Mesothelial cell of epicardium (in vitro differentiated cells): Measurements from ENCODE around the gene MIS18BP1. TPM values are rescaled to one million over a fixed set of nuclear protein-coding genes. Genes with fewer than 3 reads are reported as not detected.
A peak's percentile ranks its signal among the peaks of the same experiment; 100 is the strongest.

Experiments used
- DNase-seq, 2 experiments: peaks; one replicate each; pipeline ENCODE4 v3.0.0; 2021; ENCODE audit warnings: low spot score in 2 of 2; ENCODE audit not compliant: unreplicated experiment in 2 of 2
- H3K27ac Mint-ChIP-seq: 2 replicates; pipeline ENCODE4 v1.8.0; 2021; ENCODE audit warnings: mixed read lengths
- H3K27me3 Mint-ChIP-seq: 2 replicates; pipeline ENCODE4 v1.8.0; 2021; ENCODE audit warnings: low read depth, mixed read lengths
- H3K36me3 Mint-ChIP-seq: 2 replicates; pipeline ENCODE4 v1.8.0; 2021; ENCODE audit warnings: mixed read lengths
- H3K4me1 Mint-ChIP-seq: 2 replicates; pipeline ENCODE4 v1.8.0; 2021; ENCODE audit warnings: mixed read lengths
- H3K4me3 Mint-ChIP-seq: 2 replicates; pipeline ENCODE4 v1.8.0; 2021; ENCODE audit warnings: mild to moderate bottlenecking, moderate library complexity, mixed read lengths
- H3K9me3 Mint-ChIP-seq: 2 replicates; pipeline ENCODE4 v1.8.0; 2021; ENCODE audit warnings: mixed read lengths
- total RNA-seq: library from RNA; stranded (reverse); gene quantifications from 3 replicates; pipeline ENCODE4 v1.2.1, GENCODE V29; 2021
- TF ChIP-seq, protein P1 (sequence below): fragments of 200-600 bp; sonication (generic); IDR thresholded peaks from one replicate; pipeline ENCODE4 v1.5.0; 2021; ENCODE audit warnings: antibody characterized with exemption; ENCODE audit not compliant: unreplicated experiment

Gene MIS18BP1
- total RNA-seq, 1 donor from 2014 or later, result 42.0 TPM

DNA sequence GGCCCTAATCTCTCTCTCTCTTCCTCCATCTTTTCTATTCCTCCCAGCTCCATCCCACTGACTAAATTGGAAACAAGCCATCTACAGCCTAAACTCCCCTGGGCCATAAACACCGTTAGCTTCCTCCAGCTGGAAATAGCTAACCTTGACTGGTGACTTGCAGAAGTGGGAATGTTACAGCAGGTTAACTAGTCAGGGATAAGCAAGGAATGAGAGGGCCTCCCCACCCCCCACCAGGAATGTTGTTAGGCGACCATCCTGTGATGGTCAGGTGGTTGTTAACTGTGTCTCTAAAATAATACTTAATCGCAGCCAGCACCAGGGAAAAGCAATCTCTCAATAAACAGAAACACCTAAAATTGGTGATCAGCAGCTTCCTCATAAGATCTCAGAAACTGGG, 40.8 kb downstream of the MIS18BP1 start:
- Mint-ChIP-seq H3K36me3 (peaks cover 34% of the 10 kb centered on the region), H3K4me3 (no peak overlapping the region), H3K27me3 (no peaks in the 10 kb centered on the region), H3K4me1 (peaks cover 13% of the 10 kb centered on the region), H3K9me3 (no peaks in the 10 kb centered on the region), H3K27ac (peak overlapping the region; percentile 23)
- TF ChIP-seq, protein P1, sequence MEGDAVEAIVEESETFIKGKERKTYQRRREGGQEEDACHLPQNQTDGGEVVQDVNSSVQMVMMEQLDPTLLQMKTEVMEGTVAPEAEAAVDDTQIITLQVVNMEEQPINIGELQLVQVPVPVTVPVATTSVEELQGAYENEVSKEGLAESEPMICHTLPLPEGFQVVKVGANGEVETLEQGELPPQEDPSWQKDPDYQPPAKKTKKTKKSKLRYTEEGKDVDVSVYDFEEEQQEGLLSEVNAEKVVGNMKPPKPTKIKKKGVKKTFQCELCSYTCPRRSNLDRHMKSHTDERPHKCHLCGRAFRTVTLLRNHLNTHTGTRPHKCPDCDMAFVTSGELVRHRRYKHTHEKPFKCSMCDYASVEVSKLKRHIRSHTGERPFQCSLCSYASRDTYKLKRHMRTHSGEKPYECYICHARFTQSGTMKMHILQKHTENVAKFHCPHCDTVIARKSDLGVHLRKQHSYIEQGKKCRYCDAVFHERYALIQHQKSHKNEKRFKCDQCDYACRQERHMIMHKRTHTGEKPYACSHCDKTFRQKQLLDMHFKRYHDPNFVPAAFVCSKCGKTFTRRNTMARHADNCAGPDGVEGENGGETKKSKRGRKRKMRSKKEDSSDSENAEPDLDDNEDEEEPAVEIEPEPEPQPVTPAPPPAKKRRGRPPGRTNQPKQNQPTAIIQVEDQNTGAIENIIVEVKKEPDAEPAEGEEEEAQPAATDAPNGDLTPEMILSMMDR, result no peak
- DNase-seq, result no peak

DNA sequence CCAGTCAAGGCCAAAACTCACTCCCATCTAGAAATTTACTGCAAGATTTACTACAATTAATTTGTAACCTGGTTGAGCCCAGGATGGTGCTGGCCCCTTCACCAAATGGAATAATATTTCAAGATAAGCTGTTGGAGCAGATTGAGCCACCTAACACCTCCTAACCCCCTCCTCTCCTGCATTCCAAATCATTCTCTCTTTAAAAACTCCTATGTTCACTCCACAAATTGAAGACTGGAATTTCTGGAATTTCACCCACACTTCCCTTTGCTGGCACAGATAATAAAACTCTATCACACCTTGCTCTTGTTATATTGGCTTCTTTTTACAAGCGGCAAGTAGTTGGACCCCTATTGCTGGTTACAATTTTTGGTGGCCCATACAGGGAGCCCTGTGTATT, 41.7 kb downstream of the MIS18BP1 start:
- H3K9me3 Mint-ChIP-seq, result no peaks in the 10 kb centered on the region
- no peaks in the 10 kb centered on the region for H3K27me3 Mint-ChIP-seq
- peak overlapping the region; percentile 70 for H3K27ac Mint-ChIP-seq
- H3K36me3 Mint-ChIP-seq, result peaks cover 36% of the 10 kb centered on the region
- peaks cover 13% of the 10 kb centered on the region for H3K4me1 Mint-ChIP-seq
- TF ChIP-seq, protein P1, result no peak
- DNase-seq, result no peak
- H3K4me3 Mint-ChIP-seq, result no peak overlapping the region

DNA sequence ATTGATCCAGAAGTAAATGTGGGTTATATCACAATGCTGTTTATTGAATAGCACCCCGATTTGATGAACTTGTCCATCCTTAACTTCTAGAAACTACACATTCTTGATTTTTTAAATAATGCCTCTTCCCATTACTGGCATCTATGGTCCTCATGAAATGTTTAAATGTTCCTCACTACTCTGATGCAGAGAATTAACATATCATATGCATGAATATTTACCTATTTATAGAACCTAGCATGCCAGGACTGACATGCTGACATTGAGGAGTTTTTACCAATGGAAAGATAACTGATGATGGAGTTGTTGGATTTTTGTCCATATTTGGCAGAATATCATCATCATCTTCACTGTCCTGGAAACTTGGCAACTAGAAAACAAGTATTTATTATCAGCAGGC, 42.8 kb downstream of the MIS18BP1 start:
- H3K4me3 Mint-ChIP-seq, result no peak overlapping the region

DNA sequence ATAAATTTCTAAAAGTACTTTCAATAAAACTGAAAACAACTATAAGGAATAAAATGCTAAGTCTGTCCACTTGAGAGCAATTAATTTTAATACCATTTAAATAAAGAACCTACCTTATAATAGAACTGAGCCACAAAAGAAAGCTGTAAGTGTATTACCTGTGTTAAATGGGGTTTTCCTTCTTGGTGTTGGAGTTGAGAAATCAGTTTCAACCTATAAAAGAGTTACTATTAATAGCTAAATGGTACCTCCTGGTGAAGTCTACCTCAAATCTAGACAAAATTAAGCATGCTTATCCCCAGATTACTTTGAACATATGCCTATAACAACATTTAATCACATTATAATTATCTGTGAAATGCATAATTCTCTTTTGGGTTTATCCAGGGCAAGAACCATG, 48.8 kb downstream of the MIS18BP1 start:
- H3K27ac Mint-ChIP-seq, result peak overlapping the region; percentile 6
- no peaks in the 10 kb centered on the region for H3K9me3 Mint-ChIP-seq
- H3K4me1 Mint-ChIP-seq, result no peaks in the 10 kb centered on the region
- DNase-seq, result no peak
- H3K27me3 Mint-ChIP-seq, result no peaks in the 10 kb centered on the region
- peaks cover 14% of the 10 kb centered on the region for H3K36me3 Mint-ChIP-seq
- TF ChIP-seq, protein P1, result no peak
- no peak overlapping the region for H3K4me3 Mint-ChIP-seq

More for the DNA sequence above, 42.8 kb downstream of the MIS18BP1 start:
- H3K9me3 Mint-ChIP-seq, result no peaks in the 10 kb centered on the region
- DNase-seq, result no peak
- peaks cover 13% of the 10 kb centered on the region for H3K4me1 Mint-ChIP-seq
- no peaks in the 10 kb centered on the region for H3K27me3 Mint-ChIP-seq
- TF ChIP-seq, protein P1, result no peak
- H3K27ac Mint-ChIP-seq, result no peak overlapping the region
- H3K36me3 Mint-ChIP-seq, result peaks cover 39% of the 10 kb centered on the region

DNA sequence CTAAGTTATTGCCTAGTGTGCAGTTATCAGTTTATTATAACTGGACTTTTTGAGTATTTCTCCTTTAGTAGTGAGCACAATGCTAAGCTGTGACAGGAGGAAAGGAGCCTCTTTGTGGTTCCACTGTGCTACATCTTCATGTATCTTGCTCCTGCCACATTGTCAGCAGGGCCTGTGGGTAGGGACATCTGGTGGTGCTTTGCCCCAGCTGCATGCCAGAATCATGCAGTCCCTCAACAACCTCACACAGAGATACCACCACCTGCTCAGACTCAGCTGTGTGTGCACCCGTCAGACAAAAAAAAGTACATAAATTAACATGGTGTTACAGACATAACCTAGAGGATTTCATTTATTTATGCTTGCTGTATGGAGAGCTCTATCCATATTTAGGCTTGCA, 51.1 kb downstream of the MIS18BP1 start:
- TF ChIP-seq, protein P1, result no peak
- H3K9me3 Mint-ChIP-seq, result no peaks in the 10 kb centered on the region
- no peaks in the 10 kb centered on the region for H3K27me3 Mint-ChIP-seq
- no peak overlapping the region for H3K4me3 Mint-ChIP-seq
- no peaks in the 10 kb centered on the region for H3K4me1 Mint-ChIP-seq
- no peak for DNase-seq
- H3K36me3 Mint-ChIP-seq, result peaks cover 9% of the 10 kb centered on the region
- no peak overlapping the region for H3K27ac Mint-ChIP-seq

DNA sequence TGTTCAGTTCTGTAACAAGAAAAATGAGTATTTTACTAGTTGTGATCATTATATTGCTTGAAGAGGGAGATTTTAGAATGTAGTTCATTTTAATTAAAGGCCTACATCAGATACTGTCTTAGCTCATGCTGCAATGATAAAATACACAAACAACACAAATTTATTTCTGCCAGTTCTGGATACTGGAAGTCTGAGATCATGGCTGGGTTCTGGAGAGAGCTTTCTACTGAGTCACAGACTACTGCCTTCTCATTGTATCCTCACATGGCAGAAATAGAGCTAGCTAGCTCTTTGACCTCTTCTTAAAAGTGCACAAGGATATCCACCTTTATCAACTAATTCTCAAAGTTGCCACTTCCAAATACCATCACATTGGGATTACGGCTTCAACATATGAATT, 53.8 kb downstream of the MIS18BP1 start:
- no peak for DNase-seq
- peak overlapping the region; percentile 22 for H3K27ac Mint-ChIP-seq
- H3K36me3 Mint-ChIP-seq, result peaks cover 3% of the 10 kb centered on the region
- TF ChIP-seq, protein P1, result no peak
- H3K9me3 Mint-ChIP-seq, result no peaks in the 10 kb centered on the region
- peaks cover 8% of the 10 kb centered on the region for H3K4me1 Mint-ChIP-seq
- no peak overlapping the region for H3K4me3 Mint-ChIP-seq
- no peaks in the 10 kb centered on the region for H3K27me3 Mint-ChIP-seq
